SIG-M5 (cell line): Measurements from ENCODE around the gene ZDHHC24.

Source experiments
- DNase-seq: peaks from one replicate; lab custom pipeline; 2025; lab: John Stamatoyannopoulos, UW

ZDHHC24 gene

GRCh38 chr11:66471142-66471541 is 74.7 kb downstream of the ZDHHC24 start:
- no peak for DNase-seq
